ENCODE data around the gene DCN.

DNA sequence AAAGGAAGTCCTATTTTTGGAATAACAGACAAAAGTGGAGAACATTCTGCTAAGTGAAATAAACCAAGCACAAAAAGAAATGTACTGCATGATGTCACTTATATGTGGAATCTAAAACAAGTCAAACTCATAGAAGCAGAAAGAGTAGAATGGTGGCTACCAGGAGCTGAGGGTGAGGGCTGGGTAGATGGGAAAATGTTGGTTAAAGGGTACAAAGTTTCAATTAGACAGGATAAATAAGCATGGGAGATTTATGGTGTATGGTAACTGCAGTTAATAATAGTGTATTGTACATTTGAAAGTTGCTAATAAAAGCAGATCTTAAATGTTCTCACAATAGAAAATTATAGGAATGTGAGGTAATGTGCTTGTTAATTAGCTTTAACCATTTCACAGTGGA is 84.2 kb downstream of the DCN start:
- TF ChIP-seq, protein P1, sequence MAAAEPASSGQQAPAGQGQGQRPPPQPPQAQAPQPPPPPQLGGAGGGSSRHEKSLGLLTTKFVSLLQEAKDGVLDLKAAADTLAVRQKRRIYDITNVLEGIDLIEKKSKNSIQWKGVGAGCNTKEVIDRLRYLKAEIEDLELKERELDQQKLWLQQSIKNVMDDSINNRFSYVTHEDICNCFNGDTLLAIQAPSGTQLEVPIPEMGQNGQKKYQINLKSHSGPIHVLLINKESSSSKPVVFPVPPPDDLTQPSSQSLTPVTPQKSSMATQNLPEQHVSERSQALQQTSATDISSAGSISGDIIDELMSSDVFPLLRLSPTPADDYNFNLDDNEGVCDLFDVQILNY (CRISPR knock-in tag; IDR thresholded peaks at IDR 0.05) = no peak
- TF ChIP-seq, protein P2, sequence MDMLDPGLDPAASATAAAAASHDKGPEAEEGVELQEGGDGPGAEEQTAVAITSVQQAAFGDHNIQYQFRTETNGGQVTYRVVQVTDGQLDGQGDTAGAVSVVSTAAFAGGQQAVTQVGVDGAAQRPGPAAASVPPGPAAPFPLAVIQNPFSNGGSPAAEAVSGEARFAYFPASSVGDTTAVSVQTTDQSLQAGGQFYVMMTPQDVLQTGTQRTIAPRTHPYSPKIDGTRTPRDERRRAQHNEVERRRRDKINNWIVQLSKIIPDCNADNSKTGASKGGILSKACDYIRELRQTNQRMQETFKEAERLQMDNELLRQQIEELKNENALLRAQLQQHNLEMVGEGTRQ (CRISPR knock-in tag; IDR thresholded peaks at IDR 0.05) = no peak
- TF ChIP-seq FOXJ3 (CRISPR knock-in tag; IDR thresholded peaks at IDR 0.05; ENCODE audit: borderline replicate concordance) = no peak
- TF ChIP-seq, protein P3, sequence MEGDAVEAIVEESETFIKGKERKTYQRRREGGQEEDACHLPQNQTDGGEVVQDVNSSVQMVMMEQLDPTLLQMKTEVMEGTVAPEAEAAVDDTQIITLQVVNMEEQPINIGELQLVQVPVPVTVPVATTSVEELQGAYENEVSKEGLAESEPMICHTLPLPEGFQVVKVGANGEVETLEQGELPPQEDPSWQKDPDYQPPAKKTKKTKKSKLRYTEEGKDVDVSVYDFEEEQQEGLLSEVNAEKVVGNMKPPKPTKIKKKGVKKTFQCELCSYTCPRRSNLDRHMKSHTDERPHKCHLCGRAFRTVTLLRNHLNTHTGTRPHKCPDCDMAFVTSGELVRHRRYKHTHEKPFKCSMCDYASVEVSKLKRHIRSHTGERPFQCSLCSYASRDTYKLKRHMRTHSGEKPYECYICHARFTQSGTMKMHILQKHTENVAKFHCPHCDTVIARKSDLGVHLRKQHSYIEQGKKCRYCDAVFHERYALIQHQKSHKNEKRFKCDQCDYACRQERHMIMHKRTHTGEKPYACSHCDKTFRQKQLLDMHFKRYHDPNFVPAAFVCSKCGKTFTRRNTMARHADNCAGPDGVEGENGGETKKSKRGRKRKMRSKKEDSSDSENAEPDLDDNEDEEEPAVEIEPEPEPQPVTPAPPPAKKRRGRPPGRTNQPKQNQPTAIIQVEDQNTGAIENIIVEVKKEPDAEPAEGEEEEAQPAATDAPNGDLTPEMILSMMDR (IDR thresholded peaks at IDR 0.05) = no peak
- TF ChIP-seq RELA (CRISPR knock-in tag; IDR thresholded peaks at IDR 0.05; ENCODE audit: borderline replicate concordance) = no peak
- no peak for TF ChIP-seq CREM (CRISPR knock-in tag; IDR thresholded peaks at IDR 0.05)
- TF ChIP-seq ESRRA (CRISPR knock-in tag; IDR thresholded peaks at IDR 0.05; ENCODE audit: borderline replicate concordance) = no peak
- TF ChIP-seq, protein P4, sequence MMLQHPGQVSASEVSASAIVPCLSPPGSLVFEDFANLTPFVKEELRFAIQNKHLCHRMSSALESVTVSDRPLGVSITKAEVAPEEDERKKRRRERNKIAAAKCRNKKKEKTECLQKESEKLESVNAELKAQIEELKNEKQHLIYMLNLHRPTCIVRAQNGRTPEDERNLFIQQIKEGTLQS (CRISPR knock-in tag; conservative IDR thresholded peaks at IDR 0.05) = no peak
- TF ChIP-seq TEAD4 (CRISPR knock-in tag; IDR thresholded peaks at IDR 0.05) = no peak
- TF ChIP-seq, protein P5, sequence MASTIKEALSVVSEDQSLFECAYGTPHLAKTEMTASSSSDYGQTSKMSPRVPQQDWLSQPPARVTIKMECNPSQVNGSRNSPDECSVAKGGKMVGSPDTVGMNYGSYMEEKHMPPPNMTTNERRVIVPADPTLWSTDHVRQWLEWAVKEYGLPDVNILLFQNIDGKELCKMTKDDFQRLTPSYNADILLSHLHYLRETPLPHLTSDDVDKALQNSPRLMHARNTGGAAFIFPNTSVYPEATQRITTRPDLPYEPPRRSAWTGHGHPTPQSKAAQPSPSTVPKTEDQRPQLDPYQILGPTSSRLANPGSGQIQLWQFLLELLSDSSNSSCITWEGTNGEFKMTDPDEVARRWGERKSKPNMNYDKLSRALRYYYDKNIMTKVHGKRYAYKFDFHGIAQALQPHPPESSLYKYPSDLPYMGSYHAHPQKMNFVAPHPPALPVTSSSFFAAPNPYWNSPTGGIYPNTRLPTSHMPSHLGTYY (CRISPR knock-in tag; IDR thresholded peaks at IDR 0.05) = no peak
- TF ChIP-seq, protein P6, sequence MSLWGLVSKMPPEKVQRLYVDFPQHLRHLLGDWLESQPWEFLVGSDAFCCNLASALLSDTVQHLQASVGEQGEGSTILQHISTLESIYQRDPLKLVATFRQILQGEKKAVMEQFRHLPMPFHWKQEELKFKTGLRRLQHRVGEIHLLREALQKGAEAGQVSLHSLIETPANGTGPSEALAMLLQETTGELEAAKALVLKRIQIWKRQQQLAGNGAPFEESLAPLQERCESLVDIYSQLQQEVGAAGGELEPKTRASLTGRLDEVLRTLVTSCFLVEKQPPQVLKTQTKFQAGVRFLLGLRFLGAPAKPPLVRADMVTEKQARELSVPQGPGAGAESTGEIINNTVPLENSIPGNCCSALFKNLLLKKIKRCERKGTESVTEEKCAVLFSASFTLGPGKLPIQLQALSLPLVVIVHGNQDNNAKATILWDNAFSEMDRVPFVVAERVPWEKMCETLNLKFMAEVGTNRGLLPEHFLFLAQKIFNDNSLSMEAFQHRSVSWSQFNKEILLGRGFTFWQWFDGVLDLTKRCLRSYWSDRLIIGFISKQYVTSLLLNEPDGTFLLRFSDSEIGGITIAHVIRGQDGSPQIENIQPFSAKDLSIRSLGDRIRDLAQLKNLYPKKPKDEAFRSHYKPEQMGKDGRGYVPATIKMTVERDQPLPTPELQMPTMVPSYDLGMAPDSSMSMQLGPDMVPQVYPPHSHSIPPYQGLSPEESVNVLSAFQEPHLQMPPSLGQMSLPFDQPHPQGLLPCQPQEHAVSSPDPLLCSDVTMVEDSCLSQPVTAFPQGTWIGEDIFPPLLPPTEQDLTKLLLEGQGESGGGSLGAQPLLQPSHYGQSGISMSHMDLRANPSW (CRISPR knock-in tag; conservative IDR thresholded peaks at IDR 0.05; ENCODE audit: low read depth) = no peak
- TF ChIP-seq ZBTB21 (CRISPR knock-in tag; IDR thresholded peaks at IDR 0.05; ENCODE audit: borderline replicate concordance) = no peak
- TF ChIP-seq, protein P7, sequence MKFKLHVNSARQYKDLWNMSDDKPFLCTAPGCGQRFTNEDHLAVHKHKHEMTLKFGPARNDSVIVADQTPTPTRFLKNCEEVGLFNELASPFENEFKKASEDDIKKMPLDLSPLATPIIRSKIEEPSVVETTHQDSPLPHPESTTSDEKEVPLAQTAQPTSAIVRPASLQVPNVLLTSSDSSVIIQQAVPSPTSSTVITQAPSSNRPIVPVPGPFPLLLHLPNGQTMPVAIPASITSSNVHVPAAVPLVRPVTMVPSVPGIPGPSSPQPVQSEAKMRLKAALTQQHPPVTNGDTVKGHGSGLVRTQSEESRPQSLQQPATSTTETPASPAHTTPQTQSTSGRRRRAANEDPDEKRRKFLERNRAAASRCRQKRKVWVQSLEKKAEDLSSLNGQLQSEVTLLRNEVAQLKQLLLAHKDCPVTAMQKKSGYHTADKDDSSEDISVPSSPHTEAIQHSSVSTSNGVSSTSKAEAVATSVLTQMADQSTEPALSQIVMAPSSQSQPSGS (CRISPR knock-in tag; IDR thresholded peaks at IDR 0.05; ENCODE audit: borderline replicate concordance, low read depth) = no peak

All from WTC11 (cell line).